Activated T-cell treated with anti-CD3 and anti-CD28 coated beads for 24 hours (primary cell): ENCODE measurements around the gene TRIM39.
A peak's percentile ranks its signal among the peaks of the same experiment; 100 is the strongest.

ENCODE experiments used
- DNase-seq: peaks from one replicate; pipeline ENCODE4 v3.0.0-alpha.2; 2020; ENCODE audit warnings: low read depth

Gene TRIM39

DNA sequence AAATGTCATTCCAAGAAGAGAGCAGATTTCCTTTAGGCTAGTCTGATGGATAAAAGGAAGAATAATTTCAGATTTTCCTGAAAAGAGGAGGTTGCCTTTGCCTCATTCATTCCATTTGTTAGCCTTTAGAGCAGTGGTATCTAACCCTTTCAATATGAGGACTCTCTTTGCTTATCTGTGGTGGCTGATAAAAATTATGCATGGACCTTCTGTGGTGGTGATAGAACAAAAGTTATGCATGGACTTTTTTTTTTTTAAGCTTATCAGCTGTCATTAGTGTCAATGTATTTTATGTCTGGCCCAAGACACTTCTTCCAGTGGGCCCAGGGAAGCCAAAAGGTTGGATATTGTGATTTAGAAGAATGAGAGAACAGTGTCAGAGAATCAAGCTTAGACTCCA is 1.7 kb downstream of the TRIM39 start:
- DNase-seq: no peak

GRCh38 chr6:30329331-30329730 is 2.6 kb downstream of the TRIM39 start:
- DNase-seq: no peak

- no peak for DNase-seq
Measured at GRCh38 chr6:30331981-30332380, 5.3 kb downstream of the TRIM39 start.

DNA sequence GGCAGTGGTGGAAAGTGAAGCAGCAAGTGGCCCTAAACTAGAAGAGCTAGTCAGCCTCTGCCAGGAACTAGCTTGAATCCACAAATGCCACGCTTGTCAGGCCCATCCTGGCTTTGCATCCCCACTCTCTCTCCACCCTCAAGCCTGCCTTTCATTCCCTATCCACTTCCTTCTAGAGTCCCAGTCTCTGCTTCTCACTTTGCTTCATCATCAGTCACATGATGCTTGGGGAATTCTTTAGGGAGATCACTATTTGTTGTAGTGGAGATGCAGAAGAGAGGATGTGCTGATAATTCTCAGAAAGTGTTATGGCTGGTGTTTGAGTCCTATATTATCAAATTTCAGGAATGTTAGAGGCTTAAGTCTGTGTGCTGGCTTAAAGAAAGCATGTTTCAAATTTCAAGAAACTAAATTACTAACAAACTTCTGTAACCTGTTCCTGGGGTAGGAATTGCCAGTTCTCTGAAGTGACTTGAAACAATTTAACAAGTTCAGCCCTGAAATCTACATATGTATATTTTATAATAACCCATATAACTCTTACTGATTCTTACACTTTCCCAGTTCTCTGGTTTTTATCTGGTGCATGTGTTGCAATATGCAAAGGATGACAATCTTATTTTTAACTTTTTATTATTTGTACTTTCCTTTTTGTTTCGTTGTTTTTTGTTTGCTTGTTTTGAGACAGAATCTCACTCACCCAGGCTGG is 7.5 kb downstream of the TRIM39 start:
- no peak for DNase-seq

GRCh38 chr6:30340589-30341054 is 13.9 kb downstream of the TRIM39 start:
- no peak for DNase-seq

DNA sequence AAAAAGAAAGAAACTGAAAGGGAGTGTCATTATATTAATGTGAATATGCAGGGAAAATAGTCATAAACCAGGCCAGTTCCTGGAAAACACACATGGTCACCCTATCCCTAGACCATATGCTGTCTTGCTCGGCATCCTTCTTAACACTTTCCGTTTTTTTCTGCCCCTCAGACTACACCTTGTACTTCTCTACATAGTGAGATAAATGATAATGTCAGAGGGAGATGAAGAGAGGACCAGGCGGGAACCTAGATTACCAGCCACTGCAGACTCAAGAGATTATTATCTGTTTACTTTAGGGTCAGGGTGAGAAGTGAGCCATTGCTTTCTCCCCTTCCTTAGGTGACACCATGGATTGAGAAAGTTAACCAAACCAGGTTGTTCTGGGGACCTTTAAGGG is 14.5 kb downstream of the TRIM39 start:
- DNase-seq: no peak

DNA sequence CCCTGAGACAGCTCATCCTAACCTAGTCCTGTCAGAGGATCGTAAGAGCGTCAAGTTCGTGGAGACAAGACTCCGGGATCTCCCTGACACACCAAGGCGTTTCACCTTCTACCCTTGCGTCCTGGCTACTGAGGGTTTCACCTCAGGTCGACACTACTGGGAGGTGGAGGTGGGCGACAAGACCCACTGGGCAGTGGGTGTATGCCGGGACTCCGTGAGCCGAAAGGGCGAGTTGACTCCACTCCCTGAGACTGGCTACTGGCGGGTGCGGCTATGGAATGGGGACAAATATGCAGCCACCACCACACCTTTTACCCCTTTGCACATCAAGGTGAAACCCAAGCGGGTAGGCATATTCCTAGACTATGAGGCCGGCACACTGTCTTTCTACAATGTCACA is 15.0 kb downstream of the TRIM39 start:
- no peak for DNase-seq

DNA sequence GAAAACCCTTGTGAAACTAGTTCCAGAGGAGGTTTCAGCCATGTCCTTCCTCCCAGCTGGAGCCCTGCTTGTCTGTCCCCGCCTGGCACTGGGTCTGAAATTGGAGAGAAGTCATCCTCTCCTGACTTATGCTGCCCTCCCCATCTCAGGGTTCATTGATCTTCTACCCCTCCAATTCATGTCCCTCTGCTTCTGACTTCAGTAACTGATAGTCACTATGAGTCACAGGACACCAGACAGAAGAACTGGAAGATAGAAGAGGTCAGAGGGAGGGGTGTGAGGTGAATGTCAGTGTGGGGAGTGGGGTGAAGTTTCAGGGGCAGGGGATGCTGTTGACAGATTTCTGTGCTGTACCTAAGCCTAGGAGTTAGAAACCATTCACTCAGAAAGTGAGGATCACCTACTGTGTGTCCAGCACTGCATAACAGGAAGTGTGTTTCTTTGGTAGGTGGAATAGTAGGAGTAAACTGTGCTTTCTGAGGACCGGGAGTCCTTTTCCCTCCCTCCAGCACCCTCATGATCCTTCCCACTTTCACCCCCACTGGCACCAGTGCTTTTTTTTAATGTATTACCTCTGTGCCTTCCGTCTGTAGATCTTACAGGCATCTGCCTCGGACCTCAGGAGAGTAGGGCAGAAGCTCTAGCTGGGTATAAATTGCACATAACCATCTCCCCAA is 17.6 kb downstream of the TRIM39 start:
- no peak for DNase-seq

DNA sequence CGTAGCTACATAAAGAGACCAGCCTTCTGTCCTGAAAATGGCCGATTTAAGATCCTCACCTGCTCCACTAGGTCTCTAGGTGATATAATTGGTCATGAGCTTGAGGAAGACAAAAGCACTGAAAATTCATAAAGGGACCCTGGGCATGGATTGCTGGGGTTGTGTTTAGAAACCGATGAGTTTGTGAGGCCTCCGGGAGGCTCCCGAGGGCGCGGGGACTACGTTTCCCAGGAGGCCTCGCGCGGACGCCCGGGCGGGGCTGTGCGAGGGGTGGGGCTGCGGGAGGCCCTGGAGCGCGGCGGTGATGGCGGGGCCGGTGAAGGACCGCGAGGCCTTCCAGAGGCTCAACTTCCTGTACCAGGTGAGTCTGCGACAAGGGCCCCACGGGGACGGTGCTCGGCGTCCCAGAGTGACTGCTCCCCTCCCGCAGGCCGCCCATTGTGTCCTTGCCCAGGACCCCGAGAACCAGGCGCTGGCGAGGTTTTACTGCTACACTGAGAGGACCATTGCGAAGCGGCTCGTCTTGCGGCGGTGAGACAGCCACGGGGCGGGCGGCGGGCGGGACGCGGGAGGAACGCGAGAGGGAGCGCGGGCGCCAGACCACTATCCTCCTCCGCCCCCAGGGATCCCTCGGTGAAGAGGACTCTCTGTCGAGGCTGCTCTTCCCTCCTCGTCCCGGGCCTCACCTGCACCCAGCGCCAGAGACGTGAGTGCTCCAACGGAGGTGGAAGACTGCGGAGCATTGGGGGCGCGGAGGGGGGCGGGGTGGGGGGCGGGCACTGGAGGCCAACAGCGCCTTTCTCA is 18.3 kb downstream of the TRIM39 start, which contains the start of gene RPP21:
TSS of gene RPP21 (plus strand) at position 289 of the 804 bp plus-strand sequence. CDS start at position 305, 16 bp downstream.
- peak; percentile 85 for DNase-seq

DNA sequence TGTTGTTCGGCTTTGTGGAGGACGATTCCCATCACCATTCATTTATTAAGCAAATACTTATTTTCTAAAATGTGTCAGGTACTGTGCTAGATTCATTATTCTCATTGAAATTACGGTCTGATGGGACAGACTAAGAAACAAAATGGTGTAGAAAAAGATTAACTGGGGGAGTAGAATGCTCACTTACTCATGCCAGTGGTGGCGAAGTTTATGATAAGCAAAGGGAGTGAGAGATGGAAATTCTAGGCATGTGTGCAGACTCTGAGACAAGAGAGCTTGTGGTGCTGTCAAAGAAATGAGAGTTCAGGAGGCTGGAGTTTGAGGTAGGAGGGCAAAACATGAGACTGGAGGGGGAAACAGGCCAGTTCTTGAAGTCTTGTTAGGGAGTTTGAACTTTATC is 19.1 kb downstream of the TRIM39 start:
- DNase-seq: no peak

- no peak for DNase-seq
Measured at GRCh38 chr6:30348957-30349356, 22.2 kb downstream of the TRIM39 start.

GRCh38 chr6:30349421-30350177 is 22.9 kb downstream of the TRIM39 start:
- DNase-seq: no peak

GRCh38 chr6:30350524-30350923 is 23.8 kb downstream of the TRIM39 start:
- no peak for DNase-seq

- DNase-seq: no peak
Measured at GRCh38 chr6:30352550-30352949, 25.8 kb downstream of the TRIM39 start.

DNA sequence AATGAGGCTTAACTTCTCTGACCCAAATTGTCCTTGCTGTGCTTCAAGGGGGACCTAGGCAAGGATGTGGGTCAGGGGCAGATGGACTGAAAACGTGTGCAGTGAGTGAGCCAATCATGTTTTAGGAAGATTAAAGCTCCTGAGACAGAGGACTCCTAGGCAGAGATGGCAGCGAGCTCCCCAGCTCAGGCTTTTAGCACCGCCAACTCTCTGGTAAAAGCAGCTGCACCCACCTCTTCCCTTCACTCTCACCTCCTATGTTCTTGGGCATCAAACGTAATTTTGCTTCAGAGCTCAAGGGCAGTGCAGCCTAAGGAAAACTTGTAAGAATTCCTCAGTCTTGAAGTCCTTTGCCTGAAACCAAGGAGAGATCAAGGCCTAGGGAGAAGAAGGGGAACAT is 28.6 kb downstream of the TRIM39 start:
- DNase-seq: no peak

GRCh38 chr6:30356536-30356935 is 29.8 kb downstream of the TRIM39 start:
- no peak for DNase-seq

DNA sequence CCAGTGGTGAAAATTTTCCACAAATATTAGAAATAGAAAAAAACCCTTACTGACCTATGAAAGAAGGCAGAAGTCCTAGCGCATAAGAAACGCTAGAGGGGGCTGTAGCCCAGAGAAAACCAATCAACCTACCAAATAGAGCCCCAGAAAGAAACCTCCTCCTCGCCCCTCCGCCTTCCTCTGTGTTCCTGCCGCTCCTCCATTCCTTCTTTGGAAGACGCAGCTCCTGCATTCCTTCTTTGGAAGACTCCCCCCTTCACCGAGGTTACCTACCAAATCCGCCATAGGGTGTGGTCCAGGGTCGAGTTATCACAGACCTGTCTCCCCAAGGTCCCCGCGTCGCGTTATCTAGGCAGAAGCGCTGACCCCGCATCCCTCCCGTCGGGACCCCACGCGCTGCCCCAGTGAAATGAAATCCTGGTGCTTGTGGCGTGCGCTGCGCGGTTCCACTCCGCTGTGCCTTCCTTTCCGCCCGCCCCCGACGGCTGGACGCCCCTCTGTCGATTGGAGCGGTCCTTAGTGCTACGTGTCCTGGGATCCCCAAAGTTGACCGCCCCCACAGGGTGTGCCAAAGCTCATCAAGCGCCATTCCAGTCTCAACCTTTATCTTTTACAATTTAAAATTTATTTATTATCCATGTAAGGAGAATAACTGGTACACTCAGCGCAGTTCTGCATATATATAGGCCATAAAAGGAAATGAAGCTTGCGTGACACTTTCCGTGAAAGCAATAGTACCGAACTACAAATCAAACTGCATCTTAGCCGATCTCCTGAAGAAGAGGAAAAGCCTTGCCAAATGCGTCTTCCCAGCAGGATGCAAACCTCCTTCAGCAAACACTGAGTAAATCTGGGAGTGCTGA is 31.2 kb downstream of the TRIM39 start:
- DNase-seq: peak; percentile 24

- no peak for DNase-seq
Measured at GRCh38 chr6:30359276-30359675, 32.5 kb downstream of the TRIM39 start.

GRCh38 chr6:30360139-30360538 is 33.4 kb downstream of the TRIM39 start:
- no peak for DNase-seq

DNA sequence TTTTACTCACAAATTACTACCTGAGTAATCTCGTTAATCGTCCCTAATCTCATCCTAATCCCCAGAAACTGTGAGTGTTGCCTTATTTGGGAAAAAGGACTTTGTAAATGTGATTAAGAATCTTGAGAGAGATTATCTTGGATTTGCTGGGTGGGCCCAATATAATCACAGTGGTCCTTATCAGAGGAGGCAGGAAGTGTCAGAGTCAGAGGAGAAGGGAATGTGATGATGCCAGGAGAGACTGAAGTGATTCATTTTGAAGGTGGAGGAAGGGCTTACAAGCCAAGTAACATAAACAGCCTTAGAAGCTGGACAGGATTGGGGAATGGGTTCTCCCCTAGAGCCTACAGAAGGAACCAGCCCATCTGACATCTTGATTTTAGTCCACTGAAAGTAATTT is 34.9 kb downstream of the TRIM39 start:
- no peak for DNase-seq

- no peak for DNase-seq
Measured at GRCh38 chr6:30363459-30363858, 36.7 kb downstream of the TRIM39 start.
